Esophagus muscularis mucosa (tissue), 4 donors: Measurements from ENCODE around the gene RARG. TPM values are rescaled to one million over a fixed set of nuclear protein-coding genes. Genes with fewer than 3 reads are reported as not detected.

Source experiments
- DNase-seq: peaks from one replicate; pipeline ENCODE4 v3.0.0-alpha.2; 2017; ENCODE audit errors: extremely low spot score
- H3K27ac ChIP-seq, 4 donors: fragments of 200-600 bp; sonication (generic); replicated peaks in 1 of 4; 1 replicate in 3 of 4; 2 replicates in 1 of 4; pipeline ENCODE4 v1.5.1; 2016 to 2019; ENCODE audit warnings: mild to moderate bottlenecking in 1 of 4
- H3K27me3 ChIP-seq, 4 donors: fragments of 200-600 bp; sonication (generic); one replicate each; pipeline versions ENCODE4 v1.5.1 to v1.6.0; 2016 to 2019
- H3K36me3 ChIP-seq, 4 donors: fragments of 200-600 bp; sonication (generic); one replicate each; pipeline ENCODE4 v1.5.1; 2016 to 2019
- H3K4me1 ChIP-seq, 4 donors: fragments of 200-600 bp; sonication (generic); one replicate each; pipeline ENCODE4 v1.5.1; 2016 to 2019
- H3K4me3 ChIP-seq, 4 donors: fragments of 200-600 bp; sonication (generic); 1 replicate in 2 of 4; 2 replicates in 2 of 4; pipeline ENCODE4 v1.5.1; 2016 to 2019; ENCODE audit warnings: mild to moderate bottlenecking in 4 of 4, moderate library complexity in 1 of 4
- H3K9me3 ChIP-seq, 4 donors: fragments of 200-600 bp; sonication (generic); 1 replicate in 3 of 4; 2 replicates in 1 of 4; pipeline ENCODE4 v1.5.1; 2016 to 2019
- CTCF ChIP-seq, 3 experiments: fragments of 200-600 bp in 2 of 3; fragments of 450-650 bp in 1 of 3; sonication (generic) in 2 of 3; IDR thresholded peaks; one replicate each; pipeline ENCODE4 v1.5.1; 2017 to 2019; ENCODE audit warnings: antibody characterized with exemption in 3 of 3, mild to moderate bottlenecking in 2 of 3, moderate library complexity in 1 of 3
- EP300 ChIP-seq: sonication (generic); formaldehyde crosslinking; IDR thresholded peaks from one replicate; pipeline ENCODE4 v1.6.1; 2017; ENCODE audit warnings: antibody characterized with exemption
- POLR2A ChIP-seq: fragments of 450-650 bp; IDR thresholded peaks from one replicate; pipeline ENCODE4 v1.6.1; 2017; ENCODE audit warnings: antibody characterized with exemption, moderate library complexity, mild to moderate bottlenecking, low read depth
- POLR2AphosphoS5 ChIP-seq, 2 donors: sonication (generic); formaldehyde crosslinking; IDR thresholded peaks; one replicate each; pipeline ENCODE4 v1.6.1; 2017; ENCODE audit warnings: antibody characterized with exemption in 2 of 2
- WGBS: methylation state at CpG from one replicate; pipeline ENCODE4 v1.1.5; 2018; 5-methylcytosine and 5-hydroxymethylcytosine counted together
- intact Hi-C: fragments of 100-400 bp; cut with DNase I; formaldehyde crosslinking; loops from one replicate; pipeline ENCODE4 v1.15.1; 2023
- total RNA-seq, 4 donors: library from RNA; depleted of rRNA; stranded (reverse); fragments of >200 nt; gene quantifications; one replicate each; pipeline versions ENCODE4 v1.1.0 to v1.2.1, GENCODE V29; 2016

Gene RARG
- total RNA-seq, 4 donors from 2014 or later: 10.3 to 26.1 (median 22.9) TPM

GRCh38 chr12:53224061-53224896 is 7.7 kb downstream of the RARG start:
- Histone ChIP-seq H3K4me1 (peaks cover 38 to 78% (median 77%) of the 10 kb centered on the region in 4 donors), H3K27ac (peak overlapping the region; percentile 96 to 99 (median 98)), H3K9me3 (no peaks in the 10 kb centered on the region), H3K36me3 (peaks cover 0 to 25% (median 6%) of the 10 kb centered on the region in 4 donors), H3K27me3 (no peaks in the 10 kb centered on the region), H3K4me3 (no peak overlapping the region)
- no peak for DNase-seq
- TF ChIP-seq POLR2AphosphoS5 (IDR thresholded peaks at IDR 0.05) (no peak), CTCF (IDR thresholded peaks at IDR 0.05) (peak in 1 of 3 experiments; percentile 35)
- intact Hi-C loops: no loop called here
- 51% methylated on average over 11 of the region's 11 CpGs for WGBS

- no peak for TF ChIP-seq CTCF (IDR thresholded peaks at IDR 0.05)
- TF ChIP-seq POLR2A: no peak
- TF ChIP-seq EP300: no peak
- TF ChIP-seq POLR2AphosphoS5 (IDR thresholded peaks at IDR 0.05): no peak
- no peak for DNase-seq
- Histone ChIP-seq H3K27me3 (no peaks in the 10 kb centered on the region), H3K4me1 (peaks cover 43 to 82% (median 78%) of the 10 kb centered on the region in 4 donors), H3K4me3 (peak overlapping the region in 1 of 4 donors; percentile 18), H3K27ac (peak overlapping the region; percentile 96 to 99 (median 98)), H3K36me3 (peaks cover 0 to 23% (median 6%) of the 10 kb centered on the region in 4 donors), H3K9me3 (no peaks in the 10 kb centered on the region)
- WGBS: 15% methylated on average over 16 of the region's 16 CpGs
- intact Hi-C loops: no loop called here
These were observed 8.5 kb downstream of the RARG start for GRCh38 chr12:53223389-53224060.

- H3K9me3 ChIP-seq: no peaks in the 10 kb centered on the region
- peaks cover 0 to 16% (median 4%) of the 10 kb centered on the region in 4 donors for H3K36me3 ChIP-seq
- no peak overlapping the region for H3K4me3 ChIP-seq
- no peaks in the 10 kb centered on the region for H3K27me3 ChIP-seq
- intact Hi-C loops: no loop called here
- H3K27ac ChIP-seq: peak overlapping the region; percentile 96 to 99 (median 98)
- TF ChIP-seq EP300: no peak
- no peak for TF ChIP-seq CTCF (IDR thresholded peaks at IDR 0.05)
- TF ChIP-seq POLR2A: no peak
- TF ChIP-seq POLR2AphosphoS5 (IDR thresholded peaks at IDR 0.05): no peak
- no peak for DNase-seq
- H3K4me1 ChIP-seq: peaks cover 50 to 89% (median 84%) of the 10 kb centered on the region in 4 donors
- 38% methylated on average over 4 of the region's 4 CpGs for WGBS
These were observed 9.2 kb downstream of the RARG start for GRCh38 chr12:53222806-53223261.

GRCh38 chr12:53222170-53222721 is 9.8 kb downstream of the RARG start:
- Histone ChIP-seq H3K9me3 (no peaks in the 10 kb centered on the region), H3K27ac (peak overlapping the region; percentile 96 to 99 (median 98)), H3K4me3 (peak overlapping the region; percentile 71 to 84 (median 77)), H3K27me3 (no peaks in the 10 kb centered on the region), H3K36me3 (peaks cover 0 to 10% (median 3%) of the 10 kb centered on the region in 4 donors), H3K4me1 (peaks cover 56 to 92% (median 89%) of the 10 kb centered on the region in 4 donors)
- intact Hi-C loops: no loop called here
- 42% methylated on average over 5 of the region's 5 CpGs for WGBS
- TF ChIP-seq EP300: no peak
- no peak for TF ChIP-seq CTCF (IDR thresholded peaks at IDR 0.05)
- no peak for TF ChIP-seq POLR2AphosphoS5 (IDR thresholded peaks at IDR 0.05)
- TF ChIP-seq POLR2A: no peak
- no peak for DNase-seq
